Keratinocyte (primary cell): ENCODE measurements around the gene ECHS1. TPM values are rescaled to one million over a fixed set of nuclear protein-coding genes. Genes with fewer than 3 reads are reported as not detected.

ENCODE experiments used
- DNase-seq: peaks from one replicate; pipeline ENCODE4 v3.0.0-alpha.2; 2011; ENCODE audit warnings: low read depth, missing footprints, low spot score
- FAIRE-seq: peaks from 2 replicates; lab custom pipeline; 2011; peaks lifted over from hg19 to GRCh38; lab: Jason Lieb, UNC
- H2AFZ ChIP-seq: 2 replicates; pipeline ENCODE4 v1.6.0; 2012; ENCODE audit warnings: low read length, control low read depth, inconsistent platforms; ENCODE audit not compliant: control insufficient read depth
- H3K27ac ChIP-seq: 2 replicates; pipeline ENCODE4 v1.5.1; 2011; ENCODE audit warnings: low read length; ENCODE audit not compliant: control insufficient read depth, insufficient read depth
- H3K27me3 ChIP-seq: 3 replicates; pipeline ENCODE4 v1.6.0; 2011; ENCODE audit warnings: low read length; ENCODE audit not compliant: control insufficient read depth, insufficient read depth; ENCODE audit errors: extremely low read depth
- H3K36me3 ChIP-seq, 2 experiments: 2 replicates in 1 of 2; 3 replicates in 1 of 2; pipeline ENCODE4 v1.5.1; 2011; ENCODE audit warnings: low read length in 2 of 2, mild to moderate bottlenecking in 1 of 2; ENCODE audit not compliant: control insufficient read depth in 2 of 2, insufficient read depth in 2 of 2; ENCODE audit errors: extremely low read depth in 1 of 2
- H3K4me1 ChIP-seq: 3 replicates; pipeline ENCODE4 v1.5.1; 2011; ENCODE audit warnings: low read length; ENCODE audit not compliant: control insufficient read depth, insufficient read depth; ENCODE audit errors: extremely low read depth
- H3K4me2 ChIP-seq: 3 replicates; pipeline ENCODE4 v1.6.0; 2011; ENCODE audit warnings: low read depth, low read length; ENCODE audit not compliant: control insufficient read depth, insufficient read depth; ENCODE audit errors: extremely low read depth
- H3K4me3 ChIP-seq, 3 experiments: fragments of 200-600 bp in 1 of 3; sonication (generic) in 1 of 3; 2 replicates in 2 of 3; 3 replicates in 1 of 3; pipeline ENCODE4 v1.5.1; 2011 to 2016; ENCODE audit warnings: low read length in 3 of 3, mild to moderate bottlenecking in 3 of 3, control low read depth in 2 of 3, inconsistent platforms in 1 of 3, low read depth in 1 of 3, mixed read lengths in 1 of 3, mixed run types in 1 of 3, moderate library complexity in 1 of 3; ENCODE audit not compliant: control insufficient read depth in 2 of 3, insufficient read depth in 2 of 3; ENCODE audit errors: extremely low read depth in 1 of 3
- H3K79me2 ChIP-seq: 2 replicates; pipeline ENCODE4 v1.6.0; 2012; ENCODE audit warnings: low read length; ENCODE audit not compliant: control insufficient read depth, insufficient read depth
- H3K9ac ChIP-seq: 3 replicates; pipeline ENCODE4 v1.6.0; 2011; ENCODE audit warnings: low read length; ENCODE audit not compliant: control insufficient read depth, insufficient read depth; ENCODE audit errors: extremely low read depth
- H3K9me1 ChIP-seq: 3 replicates; pipeline ENCODE4 v1.6.0; 2011; ENCODE audit warnings: low read length; ENCODE audit not compliant: control insufficient read depth, insufficient read depth; ENCODE audit errors: extremely low read depth
- H3K9me3 ChIP-seq: 2 replicates; pipeline ENCODE4 v1.5.1; 2012; ENCODE audit warnings: low read depth, low read length; ENCODE audit not compliant: control insufficient read depth
- H4K20me1 ChIP-seq: 3 replicates; pipeline ENCODE4 v1.6.0; 2011; ENCODE audit warnings: low read length; ENCODE audit not compliant: control insufficient read depth, insufficient read depth; ENCODE audit errors: extremely low read depth
- CTCF ChIP-seq, 3 experiments: IDR thresholded peaks in 1 of 3; conservative IDR thresholded peaks in 1 of 3; optimal IDR thresholded peaks in 1 of 3; 2 replicates in 2 of 3; 3 replicates in 1 of 3; pipeline versions ENCODE3 to v1.5.1; 2011; ENCODE audit warnings: low read length in 3 of 3, mild to moderate bottlenecking in 3 of 3, moderate library complexity in 2 of 3, control low read depth in 1 of 3, inconsistent platforms in 1 of 3; ENCODE audit not compliant: insufficient read depth in 2 of 3; ENCODE audit errors: extremely low read depth in 1 of 3
- EZH2 ChIP-seq: IDR thresholded peaks from one replicate; pipeline ENCODE4 v1.6.1; 2012; ENCODE audit warnings: inconsistent platforms, mild to moderate bottlenecking, low read length, moderate library complexity
- dilution Hi-C: fragments of 300-500 bp; cut with MboI; formaldehyde crosslinking; loops from one replicate; pipeline ENCODE4 v1.7.0; 2020; ENCODE audit warnings: low sequenced_read_pairs; ENCODE audit not compliant: extremely low pct_ligation_motif_present
- polyA plus RNA-seq, 5 experiments: library from polyadenylated mRNA; depleted of rRNA in 3 of 5; stranded (reverse) in 3 of 5; stranded (forward) in 1 of 5; unstranded in 1 of 5; fragments of >200 nt; gene quantifications; 1 replicate in 1 of 5; 2 replicates in 3 of 5; 3 replicates in 1 of 5; pipeline versions ENCODE4 v1.2.1 to v1.2.3, GENCODE V29; 2011 to 2012; ENCODE audit warnings: missing spikeins in 2 of 5, low read depth in 1 of 5, low replicate concordance in 1 of 5
- small RNA-seq, 3 experiments: library from RNA; depleted of rRNA; stranded (forward); fragments of <200 nt; gene quantifications; one replicate each; pipeline ENCODE3, GENCODE V24; 2012; ENCODE audit warnings: low read depth in 3 of 3, low replicate concordance in 1 of 3; ENCODE audit not compliant: insufficient read length in 3 of 3

Gene ECHS1
- polyA plus RNA-seq, 1 donor (not counting 4 experiments of a cell fraction or from before 2014, with no cell fraction given), result 27.1 TPM

GRCh38 chr10:133313192-133313591 is 60.0 kb downstream of the ECHS1 start:
- H2AFZ ChIP-seq, result no peak overlapping the region
- dilution Hi-C loops, result no loop called here
- H3K9ac ChIP-seq, result no peak overlapping the region

GRCh38 chr10:133312769-133313145 is 60.4 kb downstream of the ECHS1 start:
- peaks cover 12% of the 10 kb centered on the region in 2 experiments for H3K36me3 ChIP-seq
- H3K4me3 ChIP-seq, result no peak overlapping the region
- H3K4me1 ChIP-seq, result peaks cover 3% of the 10 kb centered on the region
- H3K4me2 ChIP-seq, result no peak overlapping the region
- dilution Hi-C loops, result no loop called here
- FAIRE-seq (no peak), DNase-seq (no peak)
- H3K9ac ChIP-seq, result no peak overlapping the region
- H3K27me3 ChIP-seq, result no peaks in the 10 kb centered on the region
- H3K9me3 ChIP-seq, result no peaks in the 10 kb centered on the region
- no peak overlapping the region for H2AFZ ChIP-seq
- no peaks in the 10 kb centered on the region for H3K9me1 ChIP-seq
- peaks cover 7% of the 10 kb centered on the region for H3K79me2 ChIP-seq
- TF ChIP-seq EZH2 (no peak), CTCF (optimal IDR thresholded peaks at IDR 0.05 in 1 of 3, IDR thresholded peaks at IDR 0.05 in 1 of 3, conservative IDR thresholded peaks at IDR 0.05 in 1 of 3; ENCODE audit: extremely low read depth in 1 of 3, insufficient read depth in 2 of 3, low read length in 3 of 3) (no peak)
- H3K27ac ChIP-seq, result no peak overlapping the region
- H4K20me1 ChIP-seq, result no peaks in the 10 kb centered on the region

More at GRCh38 chr10:133313192-133313591, 60.0 kb downstream of the ECHS1 start:
- Histone ChIP-seq H4K20me1 (no peaks in the 10 kb centered on the region), H3K27me3 (no peaks in the 10 kb centered on the region), H3K4me3 (no peak overlapping the region), H3K9me3 (no peaks in the 10 kb centered on the region), H3K9me1 (no peaks in the 10 kb centered on the region), H3K4me1 (peaks cover 3% of the 10 kb centered on the region), H3K79me2 (peaks cover 3% of the 10 kb centered on the region), H3K27ac (no peak overlapping the region), H3K36me3 (peaks cover 12% of the 10 kb centered on the region in 2 experiments), H3K4me2 (no peak overlapping the region)
- no peak for TF ChIP-seq CTCF (optimal IDR thresholded peaks at IDR 0.05 in 1 of 3, IDR thresholded peaks at IDR 0.05 in 1 of 3, conservative IDR thresholded peaks at IDR 0.05 in 1 of 3; ENCODE audit: extremely low read depth in 1 of 3, insufficient read depth in 2 of 3, low read length in 3 of 3)
- no peak for TF ChIP-seq EZH2
- DNase-seq, result no peak
- FAIRE-seq, result no peak

Small RNA genes within 50 kb of the gene (small RNA-seq; reads per million reads assigned to genes)
- gene AL360181.4, result 0 reads per million in 3 experiments
- gene BANF1P2, result 0 reads per million in 3 experiments
- gene MIR3944, result 0.20 to 1.5 (median 0.33) reads per million in 3 experiments

Other genes with a start within 250 kb of the ECHS1 start
- 0.02 to 0.32 TPM (median 0.20 TPM) in 3 replicates for gene KNDC1, start 213.1 kb downstream of the ECHS1 start, polyA plus RNA-seq
- gene UTF1, start 143.1 kb downstream of the ECHS1 start, polyA plus RNA-seq, result not detected in 3 replicates
- not detected in 3 replicates for gene VENTX, start 135.5 kb downstream of the ECHS1 start, polyA plus RNA-seq
- 24.9 to 55.4 TPM (median 42.0 TPM) in 3 replicates for gene ADAM8, start 96.5 kb downstream of the ECHS1 start, polyA plus RNA-seq
- 38.0 to 55.8 TPM (median 48.2 TPM) in 3 replicates for gene TUBGCP2, start 64.5 kb downstream of the ECHS1 start, polyA plus RNA-seq
- 15.3 to 22.0 TPM (median 20.2 TPM) in 3 replicates for gene ZNF511, start 64.4 kb downstream of the ECHS1 start, polyA plus RNA-seq
- gene CALY, start 36.5 kb downstream of the ECHS1 start, polyA plus RNA-seq, result not detected in 3 replicates
- gene PRAP1, start 26.0 kb downstream of the ECHS1 start, polyA plus RNA-seq, result not detected in 3 replicates
- 11.3 to 15.5 TPM (median 14.2 TPM) in 3 replicates for gene FUOM, start 15.3 kb downstream of the ECHS1 start, polyA plus RNA-seq
- gene PAOX, start 5.9 kb upstream of the ECHS1 start, polyA plus RNA-seq, result 2.5 to 2.8 TPM (median 2.6 TPM) in 3 replicates
- gene MTG1, start 20.8 kb upstream of the ECHS1 start, polyA plus RNA-seq, result 30.8 to 36.9 TPM (median 31.6 TPM) in 3 replicates
- 0.01 to 0.04 TPM (median 0.02 TPM) in 3 replicates for gene SPRN, start 51.3 kb upstream of the ECHS1 start, polyA plus RNA-seq
- gene SCART1, start 80.6 kb upstream of the ECHS1 start, polyA plus RNA-seq, result 0.58 to 0.75 TPM (median 0.70 TPM) in 3 replicates
- 0.73 to 0.77 TPM (median 0.77 TPM) in 3 replicates for gene CYP2E1, start 154.0 kb upstream of the ECHS1 start, polyA plus RNA-seq
- not detected in 3 replicates for gene SYCE1, start 192.2 kb upstream of the ECHS1 start, polyA plus RNA-seq